ENCODE data around the gene C5orf22.

- TF ChIP-seq POLR2AphosphoS5 (IDR thresholded peaks at IDR 0.05; ENCODE audit: low read depth) (peak; percentile 52; the same call in 1 of the 2 replicates), REST (IDR thresholded peaks at IDR 0.05; ENCODE audit: insufficient replicate concordance, low read depth) (no peak), CTCF (IDR thresholded peaks at IDR 0.05; ENCODE audit: insufficient read depth, low read length) (no peak), GABPA (IDR thresholded peaks at IDR 0.05; ENCODE audit: low read depth) (peak; percentile 87), SPI1 (IDR thresholded peaks at IDR 0.05; ENCODE audit: borderline replicate concordance, low read depth) (no peak)
These were observed at the start of gene C5orf22, which contains the start of gene DROSHA for GRCh38 chr5:31531888-31532547.
